HG02884 (cell line): Measurements from ENCODE around the gene FRMD6.

Experiments used
- ATAC-seq: cut with Tn5 transposase; IDR thresholded peaks from one replicate; pipeline ENCODE4 v1.9.1; 2021; ENCODE audit warnings: mild to moderate bottlenecking, moderate library complexity; ENCODE audit not compliant: unreplicated experiment

The FRMD6 gene

GRCh38 chr14:51651388-51652167, at the start of gene FRMD6:
Gene FRMD6 (plus strand): TSS chr14:51651910. CDS start chr14:51689837, 37,927 bp downstream.
- ATAC-seq, result peak; percentile 71

- ATAC-seq, result no peak
These were observed 49.4 kb upstream of the FRMD6 start for GRCh38 chr14:51602310-51602709.

- no peak for ATAC-seq
These were observed 48.2 kb upstream of the FRMD6 start for GRCh38 chr14:51603495-51603894.

- no peak for ATAC-seq
These were observed 47.6 kb upstream of the FRMD6 start for GRCh38 chr14:51604073-51604472.

- ATAC-seq, result no peak
These were observed 46.1 kb upstream of the FRMD6 start for GRCh38 chr14:51605575-51605974.

GRCh38 chr14:51607711-51608110, 44.0 kb upstream of the FRMD6 start:
- ATAC-seq, result no peak

GRCh38 chr14:51609251-51609954, 42.3 kb upstream of the FRMD6 start:
- ATAC-seq, result no peak

GRCh38 chr14:51609955-51610283, 41.8 kb upstream of the FRMD6 start:
- ATAC-seq, result no peak

- ATAC-seq, result no peak
These were observed 40.9 kb upstream of the FRMD6 start for GRCh38 chr14:51610771-51611170.

- no peak for ATAC-seq
These were observed 39.3 kb upstream of the FRMD6 start for GRCh38 chr14:51612449-51612848.

- ATAC-seq, result no peak
These were observed 38.3 kb upstream of the FRMD6 start for GRCh38 chr14:51613416-51613815.

- peak; percentile 66 for ATAC-seq
These were observed 37.0 kb upstream of the FRMD6 start for GRCh38 chr14:51614707-51615106.

- no peak for ATAC-seq
These were observed 35.5 kb upstream of the FRMD6 start for GRCh38 chr14:51616256-51616655.

- ATAC-seq, result no peak
These were observed 34.8 kb upstream of the FRMD6 start for GRCh38 chr14:51616724-51617409.

- no peak for ATAC-seq
These were observed 32.1 kb upstream of the FRMD6 start for GRCh38 chr14:51619561-51619960.

GRCh38 chr14:51620056-51620455, 31.7 kb upstream of the FRMD6 start:
- no peak for ATAC-seq

GRCh38 chr14:51621654-51622053, 30.1 kb upstream of the FRMD6 start:
- peak; percentile 61 for ATAC-seq

- ATAC-seq, result no peak
These were observed 29.3 kb upstream of the FRMD6 start for GRCh38 chr14:51622376-51622775.

GRCh38 chr14:51624955-51625569, 26.6 kb upstream of the FRMD6 start:
- ATAC-seq, result no peak

- no peak for ATAC-seq
These were observed 25.5 kb upstream of the FRMD6 start for GRCh38 chr14:51626185-51626584.

GRCh38 chr14:51626788-51627187, 24.9 kb upstream of the FRMD6 start:
- no peak for ATAC-seq
